ENCODE data around the gene CCK. TPM values are rescaled to one million over a fixed set of nuclear protein-coding genes. Genes with fewer than 3 reads are reported as not detected.
"Not testable (repeated sequence)": the region's sequence is repeated elsewhere in the genome, so short reads cannot be mapped to it uniquely, and the experiment has no call there.

CCK gene
- 0.48 TPM for total RNA-seq
- long read RNA-seq: 0 reads

GRCh38 chr3:42266085-42266484 lies at the start of gene CCK:
Gene CCK, minus strand, starts transcription at chr3:42266185. Its CDS starts 2,555 bp downstream, at chr3:42263630.
- no peak for DNase-seq (ENCODE audit: low spot score)

GRCh38 chr3:42314411-42314810 lies 48.4 kb upstream of the CCK start:
- no peak for DNase-seq (ENCODE audit: low spot score)

- DNase-seq (ENCODE audit: low spot score): no peak
Measured at GRCh38 chr3:42308651-42309050, 42.7 kb upstream of the CCK start.

GRCh38 chr3:42306499-42306898 lies 40.5 kb upstream of the CCK start:
- no peak for DNase-seq (ENCODE audit: low spot score)

GRCh38 chr3:42302924-42303634 lies 37.1 kb upstream of the CCK start:
- DNase-seq (ENCODE audit: low spot score): no peak

GRCh38 chr3:42301446-42302175 lies 35.6 kb upstream of the CCK start:
- no peak for DNase-seq (ENCODE audit: low spot score)

- DNase-seq (ENCODE audit: low spot score): no peak
Measured at GRCh38 chr3:42300778-42301177, 34.8 kb upstream of the CCK start.

GRCh38 chr3:42300013-42300412 lies 34.0 kb upstream of the CCK start:
- no peak for DNase-seq (ENCODE audit: low spot score)

GRCh38 chr3:42298259-42298658 lies 32.3 kb upstream of the CCK start:
- no peak for DNase-seq (ENCODE audit: low spot score)

GRCh38 chr3:42292009-42292408 lies 26.0 kb upstream of the CCK start:
- DNase-seq (ENCODE audit: low spot score): no peak

GRCh38 chr3:42290966-42291714 lies 25.2 kb upstream of the CCK start:
- DNase-seq (ENCODE audit: low spot score): no peak

GRCh38 chr3:42289026-42289425 lies 23.0 kb upstream of the CCK start:
- no peak for DNase-seq (ENCODE audit: low spot score)

GRCh38 chr3:42288385-42288784 lies 22.4 kb upstream of the CCK start:
- no peak for DNase-seq (ENCODE audit: low spot score)

- not testable (repeated sequence) for DNase-seq (ENCODE audit: low spot score)
Measured at GRCh38 chr3:42287423-42287822, 21.4 kb upstream of the CCK start.

- DNase-seq (ENCODE audit: low spot score): no peak
Measured at GRCh38 chr3:42277676-42278075, 11.7 kb upstream of the CCK start.

GRCh38 chr3:42276141-42277132 lies 10.5 kb upstream of the CCK start:
- DNase-seq (ENCODE audit: low spot score): no peak

- no peak for DNase-seq (ENCODE audit: low spot score)
Measured at GRCh38 chr3:42275217-42275616, 9.2 kb upstream of the CCK start.

- no peak for DNase-seq (ENCODE audit: low spot score)
Measured at GRCh38 chr3:42274266-42274665, 8.3 kb upstream of the CCK start.

- DNase-seq (ENCODE audit: low spot score): no peak
Measured at GRCh38 chr3:42273361-42273760, 7.4 kb upstream of the CCK start.

- DNase-seq (ENCODE audit: low spot score): no peak
Measured at GRCh38 chr3:42271786-42272185, 5.8 kb upstream of the CCK start.

GRCh38 chr3:42270561-42270960 lies 4.6 kb upstream of the CCK start:
- DNase-seq (ENCODE audit: low spot score): no peak
